Ovary (tissue), 3 donors: ENCODE measurements around the gene TMPRSS12.

Experiments
- EP300 ChIP-seq: sonication (generic); formaldehyde crosslinking; IDR thresholded peaks from one replicate; pipeline ENCODE4 v1.6.1; 2017; ENCODE audit warnings: antibody characterized with exemption
- TF ChIP-seq, protein P1 (sequence below), 3 donors: fragments of 450-650 bp in 2 of 3; fragments of 200-600 bp in 1 of 3; IDR thresholded peaks; one replicate each; pipeline versions ENCODE4 v1.5.1 to v1.8.0; 2016 to 2022; ENCODE audit warnings: antibody characterized with exemption in 3 of 3, mild to moderate bottlenecking in 1 of 3
- donor health status: DM: no; HTN: no; CAD: no.

DNA sequence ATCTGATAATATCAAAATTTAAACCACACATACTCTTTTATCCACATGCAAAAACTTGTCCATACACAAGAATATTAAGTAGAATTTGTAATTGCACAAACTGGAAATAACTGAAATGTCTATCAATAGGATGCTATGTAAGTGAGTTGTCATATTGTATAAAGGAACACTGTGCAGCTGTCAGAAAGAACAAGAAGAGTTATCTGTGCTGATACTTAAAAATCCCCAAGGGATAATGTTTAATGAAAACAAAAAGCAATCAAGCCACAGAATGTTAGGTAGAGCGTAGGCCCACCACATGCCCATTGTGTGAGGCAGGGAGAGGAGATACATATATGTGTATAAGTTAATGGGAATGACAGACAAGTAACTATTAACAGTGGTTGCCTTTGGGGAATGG lies 83.7 kb downstream of the TMPRSS12 start:
- no peak for TF ChIP-seq EP300
- TF ChIP-seq, protein P1, sequence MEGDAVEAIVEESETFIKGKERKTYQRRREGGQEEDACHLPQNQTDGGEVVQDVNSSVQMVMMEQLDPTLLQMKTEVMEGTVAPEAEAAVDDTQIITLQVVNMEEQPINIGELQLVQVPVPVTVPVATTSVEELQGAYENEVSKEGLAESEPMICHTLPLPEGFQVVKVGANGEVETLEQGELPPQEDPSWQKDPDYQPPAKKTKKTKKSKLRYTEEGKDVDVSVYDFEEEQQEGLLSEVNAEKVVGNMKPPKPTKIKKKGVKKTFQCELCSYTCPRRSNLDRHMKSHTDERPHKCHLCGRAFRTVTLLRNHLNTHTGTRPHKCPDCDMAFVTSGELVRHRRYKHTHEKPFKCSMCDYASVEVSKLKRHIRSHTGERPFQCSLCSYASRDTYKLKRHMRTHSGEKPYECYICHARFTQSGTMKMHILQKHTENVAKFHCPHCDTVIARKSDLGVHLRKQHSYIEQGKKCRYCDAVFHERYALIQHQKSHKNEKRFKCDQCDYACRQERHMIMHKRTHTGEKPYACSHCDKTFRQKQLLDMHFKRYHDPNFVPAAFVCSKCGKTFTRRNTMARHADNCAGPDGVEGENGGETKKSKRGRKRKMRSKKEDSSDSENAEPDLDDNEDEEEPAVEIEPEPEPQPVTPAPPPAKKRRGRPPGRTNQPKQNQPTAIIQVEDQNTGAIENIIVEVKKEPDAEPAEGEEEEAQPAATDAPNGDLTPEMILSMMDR (IDR thresholded peaks at IDR 0.05) = no peak
